ENCODE results near the gene STAB1.

Gene STAB1

DNA sequence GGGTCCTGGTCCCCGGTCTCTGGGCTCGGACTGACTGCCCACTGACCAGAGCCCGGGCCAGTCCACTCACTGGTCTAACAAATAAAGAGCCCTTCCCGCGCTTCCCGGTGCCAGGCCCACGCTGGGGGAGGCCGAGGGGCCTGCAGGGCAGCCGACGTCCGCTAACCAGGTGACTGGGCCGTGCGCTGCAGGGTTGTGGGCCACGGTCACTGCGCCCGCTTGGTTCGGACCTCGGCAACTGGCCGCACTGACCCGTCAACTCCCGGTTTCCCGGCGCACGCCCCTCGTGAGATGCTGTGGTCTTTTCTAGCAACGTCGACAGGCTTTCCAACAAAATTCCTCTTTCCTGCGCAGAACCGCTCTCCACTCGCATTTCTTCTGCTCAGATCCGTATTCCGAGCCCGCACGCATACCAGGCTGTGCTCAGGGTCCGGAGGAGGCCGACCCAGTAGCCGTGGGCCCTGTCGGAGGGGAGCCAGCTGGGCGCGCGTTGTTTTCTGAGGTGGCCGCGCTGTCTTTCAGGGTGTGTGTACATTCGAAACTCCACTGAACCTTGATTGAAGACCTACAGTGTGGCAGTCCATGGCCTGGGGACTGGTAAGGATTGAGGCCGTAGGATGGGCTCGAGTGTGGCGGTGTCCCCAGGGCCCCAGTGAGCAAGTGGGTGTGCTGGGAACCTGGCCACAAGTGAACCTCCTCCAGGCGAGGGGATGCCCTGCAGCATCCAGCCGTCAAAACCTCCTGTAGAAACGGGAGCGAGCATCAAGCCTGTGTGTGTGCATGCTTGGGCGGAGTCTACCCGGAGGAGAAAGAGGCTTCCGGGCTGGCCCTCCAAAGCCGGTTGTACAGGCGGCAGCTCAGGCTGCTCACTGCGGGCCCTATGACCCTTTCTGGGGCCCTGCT lies 39.4 kb downstream of the STAB1 start:
- peak; percentile 66 for DNase-seq (ENCODE audit: low spot score)

DNA sequence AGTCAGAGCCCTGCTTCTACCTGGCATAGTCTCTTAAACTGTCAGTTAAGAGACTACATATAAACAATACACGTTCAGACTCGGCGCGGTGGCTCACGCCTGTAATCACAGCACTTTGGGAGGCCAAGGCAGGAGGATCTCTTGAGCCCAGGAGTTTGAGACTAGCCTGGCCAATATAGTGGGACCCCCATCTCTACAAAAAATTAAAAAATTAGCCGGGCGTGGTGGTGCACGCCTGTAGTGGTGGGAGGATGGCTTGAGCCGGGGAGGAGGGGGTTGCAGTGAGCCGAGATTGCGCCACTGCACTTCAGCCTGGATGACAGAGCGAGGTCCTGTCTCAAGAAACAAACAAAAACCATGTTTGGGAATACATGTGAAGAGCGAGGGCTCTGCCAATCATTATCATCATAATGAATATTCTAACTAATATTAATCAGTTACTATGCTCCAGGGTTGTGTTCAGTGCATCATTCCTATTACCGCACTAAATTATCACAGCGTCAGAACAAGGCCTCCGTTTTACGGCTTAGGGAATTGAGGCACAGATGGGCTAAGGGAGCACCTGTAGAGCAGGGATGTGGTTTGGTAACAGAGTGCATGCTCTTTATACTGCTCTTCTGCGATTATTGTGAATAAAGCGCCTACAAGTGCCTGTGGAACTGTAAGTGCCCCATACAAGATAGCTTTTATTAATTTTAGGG lies 40.4 kb downstream of the STAB1 start:
- DNase-seq (ENCODE audit: low spot score): no peak

DNA sequence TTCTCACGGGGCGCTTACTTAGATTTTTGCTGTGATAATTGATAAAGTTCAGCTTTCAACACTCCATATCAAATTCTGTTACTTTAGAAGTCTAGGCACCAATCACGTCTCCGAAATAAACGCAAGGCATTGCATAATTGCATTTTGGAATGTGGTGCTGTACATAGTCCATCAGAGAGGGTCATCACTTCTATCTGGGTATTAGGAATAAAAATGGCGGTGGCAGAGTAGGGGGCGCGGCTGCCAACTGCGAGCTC lies 40.9 kb downstream of the STAB1 start:
- no peak for DNase-seq (ENCODE audit: low spot score)

DNA sequence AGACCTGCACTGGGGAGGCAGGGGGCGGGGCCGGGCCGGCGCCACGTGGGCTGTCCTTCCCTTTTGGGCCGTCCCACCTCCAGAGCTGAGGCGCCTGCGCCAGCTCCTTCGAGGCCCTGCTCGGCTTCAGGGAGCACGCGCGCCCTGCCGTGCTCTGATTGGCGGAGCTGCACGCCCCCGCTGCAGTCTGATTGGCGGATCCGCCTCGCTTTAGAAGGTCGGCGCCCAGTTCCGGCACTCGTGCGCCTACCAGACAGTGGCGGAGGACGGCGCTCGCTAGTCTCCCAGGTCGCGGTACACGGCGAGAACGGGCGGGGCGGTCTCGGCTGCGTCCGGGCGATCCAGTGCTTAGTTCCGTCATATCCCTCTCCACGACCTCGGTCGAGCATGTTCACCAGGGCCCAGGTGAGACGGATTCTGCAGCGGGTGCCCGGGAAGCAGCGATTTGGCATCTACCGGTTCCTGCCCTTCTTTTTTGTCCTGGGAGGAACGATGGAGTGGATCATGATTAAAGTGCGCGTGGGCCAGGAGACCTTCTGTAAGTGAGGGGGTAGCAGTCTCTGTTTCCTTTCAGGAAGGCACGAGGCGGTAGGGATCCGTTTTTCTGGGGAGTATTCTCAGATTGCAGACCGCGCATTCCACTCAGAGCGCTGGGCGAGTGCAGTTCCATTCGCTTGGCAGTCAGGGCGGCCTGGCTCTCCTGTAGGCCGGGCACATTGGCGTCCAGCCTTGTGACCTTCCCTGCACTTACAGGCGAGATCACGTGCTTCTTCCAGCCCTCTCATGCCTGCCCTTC lies 41.4 kb downstream of the STAB1 start, which contains the start of gene UQCC5:
Gene UQCC5, plus strand, starts transcription at position 237 of the 796 bp plus-strand sequence. Its CDS starts 151 bp downstream, at position 388.
- DNase-seq (ENCODE audit: low spot score): peak; percentile 99

DNA sequence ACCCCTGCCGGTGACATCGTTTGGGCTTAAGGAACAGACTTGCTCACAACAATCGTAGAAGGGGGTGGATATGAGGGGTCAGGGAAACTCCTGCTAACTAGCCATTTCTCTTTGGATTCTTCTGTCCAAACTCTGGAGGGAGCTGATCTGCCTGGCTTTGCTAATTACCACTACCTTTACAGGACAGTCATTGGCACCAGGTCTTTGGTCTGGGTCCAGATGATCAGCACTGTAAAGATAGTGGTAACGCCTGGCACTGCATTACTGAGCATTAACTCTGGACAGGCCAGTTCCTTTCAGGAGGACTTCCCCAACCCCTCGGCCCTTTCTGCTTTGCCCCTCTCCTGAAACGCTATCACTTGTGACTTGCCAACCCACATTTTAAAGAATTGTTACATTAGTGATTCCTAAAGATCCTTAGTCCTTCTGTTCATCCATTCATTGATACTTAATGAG lies 42.1 kb downstream of the STAB1 start:
- DNase-seq (ENCODE audit: low spot score): no peak

DNA sequence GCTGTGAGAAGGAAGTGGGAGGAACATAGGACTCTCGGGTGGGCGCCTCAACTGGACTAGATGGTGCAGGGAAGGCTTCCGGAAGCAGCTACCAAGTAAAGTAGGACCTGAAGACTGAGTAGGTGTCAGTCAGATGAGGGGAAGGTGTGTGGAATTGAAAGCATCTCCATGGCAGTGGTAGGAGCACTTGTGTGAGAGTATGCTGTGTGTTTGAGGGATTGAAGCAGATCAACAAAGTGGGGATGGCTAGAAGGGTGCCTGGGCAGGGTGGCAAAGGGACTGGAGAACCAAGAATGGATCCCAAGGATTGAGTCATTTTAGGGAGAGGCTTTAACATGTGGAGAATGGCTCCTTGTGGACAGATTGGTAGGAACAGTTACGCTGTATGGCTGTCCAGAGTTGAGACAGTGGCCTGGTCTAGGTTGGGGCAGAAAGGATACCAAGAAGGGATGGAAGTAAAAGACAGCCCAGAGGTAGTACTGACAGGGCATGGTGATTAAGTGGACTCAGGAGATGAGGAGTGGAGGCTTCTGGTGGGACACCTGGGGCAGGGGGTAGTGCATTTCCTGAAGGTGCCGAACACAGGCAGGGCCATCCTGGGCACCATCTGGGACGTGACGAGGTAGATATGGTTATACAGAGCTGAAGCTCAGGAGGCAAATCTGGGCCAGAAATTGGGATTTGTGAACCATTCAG lies 42.7 kb downstream of the STAB1 start:
- DNase-seq (ENCODE audit: low spot score): no peak

DNA sequence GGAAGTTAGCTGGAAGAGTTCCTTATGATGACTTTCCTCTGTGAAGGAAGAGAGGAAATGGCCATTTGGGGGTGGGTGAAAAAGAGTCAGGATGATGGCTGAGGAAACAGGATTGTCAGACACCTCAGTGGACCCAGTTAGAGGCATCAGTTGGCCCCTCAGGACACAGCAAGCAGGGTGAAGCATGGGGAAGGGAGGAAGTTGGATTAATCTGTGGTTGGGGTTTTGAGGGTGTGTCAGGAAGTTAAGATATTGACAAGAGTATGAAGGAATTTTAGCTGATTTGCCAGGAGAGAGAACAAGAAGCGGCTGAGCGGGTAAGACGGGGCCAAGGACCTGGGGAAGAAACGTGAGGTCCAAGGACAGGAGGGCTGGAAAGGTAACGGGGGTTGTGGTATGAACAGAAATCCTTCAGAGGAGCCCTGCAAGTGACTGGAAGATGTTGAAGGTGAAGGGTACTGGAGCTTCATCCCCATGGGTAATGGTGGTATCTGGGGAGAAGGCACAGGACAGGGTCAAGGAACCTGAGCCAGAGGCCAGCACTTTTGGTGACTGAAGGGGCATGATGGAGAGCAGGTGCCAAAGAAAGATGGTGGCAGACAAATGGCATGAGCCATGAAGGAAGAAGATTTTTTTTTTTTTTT lies 44.0 kb downstream of the STAB1 start:
- no peak for DNase-seq (ENCODE audit: low spot score)

DNA sequence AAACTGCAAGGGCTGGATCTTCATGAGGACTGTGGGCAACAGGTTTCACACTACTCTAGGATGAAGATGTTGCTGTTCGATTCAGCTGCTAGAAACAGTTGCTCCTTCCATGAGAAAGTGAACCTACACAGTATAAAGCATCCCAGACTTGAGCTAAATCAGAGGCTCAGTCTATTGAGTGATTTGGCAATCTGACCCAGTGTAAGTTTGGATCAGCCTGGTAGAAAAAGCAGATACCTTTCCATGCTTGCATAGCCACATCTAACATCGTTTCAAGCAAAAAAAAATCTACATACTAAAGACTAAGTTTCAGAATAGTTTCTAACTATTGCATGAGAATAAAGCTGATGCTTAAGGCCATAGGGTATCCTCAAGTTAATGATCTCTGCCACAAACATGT lies 45.9 kb downstream of the STAB1 start:
- no peak for DNase-seq (ENCODE audit: low spot score)

DNA sequence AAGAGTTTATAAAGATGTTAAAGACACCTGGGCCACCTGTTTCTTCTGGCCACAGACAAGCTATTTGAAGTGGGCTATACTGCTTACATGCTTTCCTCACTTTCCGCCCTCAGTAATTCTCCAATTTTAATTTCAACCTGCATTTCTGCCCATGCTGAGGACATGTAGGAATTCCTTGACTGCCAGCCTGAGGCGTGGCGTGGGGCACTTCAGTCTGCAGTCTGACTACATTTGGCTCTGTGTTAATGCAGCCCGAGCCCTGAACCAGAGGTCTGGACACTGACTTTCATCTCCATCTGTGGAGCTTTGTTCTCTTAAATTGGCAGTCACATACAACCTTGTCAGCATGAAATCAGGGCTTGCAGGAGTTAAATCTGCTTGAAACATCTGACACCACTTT lies 49.8 kb downstream of the STAB1 start:
- DNase-seq (ENCODE audit: low spot score): no peak

DNA sequence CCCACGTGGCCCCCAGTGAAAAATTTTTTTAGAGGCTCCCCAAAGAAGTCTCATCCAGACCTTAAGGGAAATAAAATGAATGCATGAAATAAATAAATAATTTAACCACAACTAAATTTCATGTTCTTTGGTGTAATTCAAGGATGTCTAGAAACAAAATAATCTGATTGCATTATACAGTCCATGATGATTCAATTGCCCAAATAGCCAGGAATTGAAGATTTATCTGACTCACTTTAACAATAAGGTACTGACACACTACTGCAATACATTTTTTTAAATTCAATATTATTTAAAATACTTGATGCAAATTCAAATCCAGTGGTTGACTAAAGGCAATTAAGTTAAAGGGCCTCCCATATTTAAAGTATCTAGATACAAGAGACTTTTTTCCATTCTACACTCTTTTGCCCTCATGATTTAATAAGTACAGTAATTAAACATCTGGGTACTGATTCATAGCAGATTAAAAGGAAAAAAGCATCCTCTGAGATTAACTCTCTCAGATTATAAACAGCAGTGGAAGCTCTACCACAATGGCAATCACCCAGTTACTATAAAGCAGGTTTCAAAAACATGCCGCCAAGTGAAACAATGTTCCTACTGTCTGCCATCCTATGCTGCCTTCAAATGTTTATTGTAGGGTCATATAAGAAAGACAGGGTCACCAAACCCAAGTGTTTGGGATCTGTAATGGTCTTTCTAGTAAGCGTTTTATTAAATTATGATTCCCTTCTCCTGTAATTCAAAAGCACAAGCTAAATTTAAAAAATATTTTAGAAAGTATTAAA lies 51.2 kb downstream of the STAB1 start:
- no peak for DNase-seq (ENCODE audit: low spot score)

DNA sequence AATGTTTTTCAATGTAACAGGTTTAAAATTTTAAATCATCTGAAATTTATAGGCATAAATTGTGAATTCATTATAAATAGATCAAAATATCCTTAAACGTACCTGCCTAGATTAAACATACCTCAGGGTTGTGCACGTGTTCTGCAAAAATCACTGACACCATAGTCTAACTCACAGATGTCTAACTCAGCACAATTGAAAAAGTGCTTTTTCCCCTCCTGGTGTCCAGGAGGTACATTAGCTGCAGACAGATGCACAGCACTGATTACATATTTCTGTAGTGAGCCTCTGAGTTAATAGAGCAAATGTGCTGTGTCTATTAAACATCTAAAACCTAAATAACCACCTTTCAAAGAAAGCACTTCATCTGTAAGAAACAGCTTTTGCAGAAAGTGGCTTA lies 52.0 kb downstream of the STAB1 start:
- DNase-seq (ENCODE audit: low spot score): no peak

DNA sequence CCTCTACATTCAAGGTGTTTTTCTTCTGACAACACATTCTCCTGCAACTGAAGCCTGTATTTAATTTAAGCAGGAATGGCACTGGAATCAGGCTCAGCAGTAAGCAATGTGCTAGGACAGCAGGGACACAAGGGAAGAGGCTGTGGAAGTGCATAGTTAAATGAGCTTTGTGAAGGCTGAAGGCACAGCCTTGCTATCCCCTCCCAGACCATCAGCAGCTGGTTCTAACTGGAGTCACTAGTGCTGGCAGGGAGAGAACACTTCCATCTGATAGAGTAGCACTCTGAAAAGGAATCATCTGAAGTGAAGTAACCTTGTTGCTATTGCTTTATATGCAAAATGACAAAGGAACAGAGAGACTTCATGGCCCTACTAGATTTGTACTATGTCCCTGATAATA lies 56.0 kb downstream of the STAB1 start:
- DNase-seq (ENCODE audit: low spot score): no peak

DNA sequence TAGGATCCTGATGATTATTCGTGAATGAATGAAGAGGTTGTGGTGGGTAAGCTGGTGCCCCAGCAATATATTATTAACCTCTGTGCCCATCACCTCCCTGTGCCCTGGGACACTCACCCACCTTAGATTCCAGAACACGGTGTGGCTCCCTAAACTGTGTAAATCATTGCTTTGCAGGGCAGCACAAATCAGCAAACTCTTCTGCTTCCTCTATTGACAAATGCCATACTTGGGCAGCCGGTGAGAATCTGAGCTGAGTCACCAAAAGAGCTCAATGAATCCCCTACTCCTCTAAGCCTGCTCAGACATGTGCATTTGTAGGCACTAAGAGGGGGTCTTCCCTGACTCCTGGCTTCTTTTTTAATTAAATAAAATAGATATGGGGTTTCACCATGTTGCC lies 57.0 kb downstream of the STAB1 start:
- DNase-seq (ENCODE audit: low spot score): no peak

DNA sequence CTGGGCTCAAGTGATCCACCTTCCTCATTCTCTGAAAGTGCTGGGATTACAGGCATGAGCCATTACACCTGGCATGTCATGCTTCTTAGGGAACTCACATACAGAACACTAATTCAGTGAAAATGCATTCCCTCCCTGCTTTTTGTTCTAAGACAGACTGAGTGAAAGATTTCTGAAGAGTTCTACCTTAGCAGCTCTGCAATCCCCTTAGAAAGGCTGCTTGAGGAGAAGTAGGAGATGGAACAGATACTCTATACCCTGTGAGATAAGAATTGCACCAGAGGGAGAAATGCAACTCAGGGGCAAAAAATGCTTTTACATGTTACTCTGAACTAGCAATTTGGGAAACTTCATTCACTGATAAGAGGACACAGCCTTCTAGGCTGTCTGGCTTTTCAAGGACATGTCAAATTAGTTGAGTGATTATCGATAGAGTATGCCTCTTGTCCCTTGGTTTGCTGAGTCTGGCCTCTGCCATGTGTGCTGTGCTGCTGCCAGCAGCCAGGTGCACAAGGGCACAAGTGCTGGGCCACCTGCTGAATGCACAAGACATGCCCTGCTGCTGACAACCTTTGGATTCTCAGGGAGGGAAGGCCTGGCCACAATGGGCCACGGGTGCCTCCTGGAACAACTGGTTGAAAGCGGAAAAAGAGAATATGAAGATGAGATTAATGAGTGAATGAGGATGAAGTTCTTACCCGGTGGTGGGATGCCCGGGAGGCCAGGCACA lies 59.1 kb downstream of the STAB1 start:
- DNase-seq (ENCODE audit: low spot score): no peak

DNA sequence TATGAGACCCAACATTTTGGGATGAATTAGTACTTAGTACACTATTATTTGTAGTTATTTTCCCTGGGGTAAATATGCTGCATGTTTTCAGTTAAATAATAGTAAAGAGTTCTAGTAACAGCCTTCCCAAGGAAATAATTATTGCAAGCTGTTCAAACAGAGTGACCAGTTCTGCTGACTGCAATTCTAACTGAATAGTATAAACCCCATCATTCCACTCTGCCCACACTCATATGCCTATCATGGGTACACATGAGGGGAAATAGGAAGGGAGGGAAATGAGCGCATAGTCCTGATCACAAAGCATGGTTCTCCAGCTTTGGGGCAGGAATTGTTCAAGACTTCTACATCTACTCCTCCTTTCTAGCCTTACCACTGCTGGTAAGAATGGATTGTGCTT lies 59.9 kb downstream of the STAB1 start:
- no peak for DNase-seq (ENCODE audit: low spot score)

DNA sequence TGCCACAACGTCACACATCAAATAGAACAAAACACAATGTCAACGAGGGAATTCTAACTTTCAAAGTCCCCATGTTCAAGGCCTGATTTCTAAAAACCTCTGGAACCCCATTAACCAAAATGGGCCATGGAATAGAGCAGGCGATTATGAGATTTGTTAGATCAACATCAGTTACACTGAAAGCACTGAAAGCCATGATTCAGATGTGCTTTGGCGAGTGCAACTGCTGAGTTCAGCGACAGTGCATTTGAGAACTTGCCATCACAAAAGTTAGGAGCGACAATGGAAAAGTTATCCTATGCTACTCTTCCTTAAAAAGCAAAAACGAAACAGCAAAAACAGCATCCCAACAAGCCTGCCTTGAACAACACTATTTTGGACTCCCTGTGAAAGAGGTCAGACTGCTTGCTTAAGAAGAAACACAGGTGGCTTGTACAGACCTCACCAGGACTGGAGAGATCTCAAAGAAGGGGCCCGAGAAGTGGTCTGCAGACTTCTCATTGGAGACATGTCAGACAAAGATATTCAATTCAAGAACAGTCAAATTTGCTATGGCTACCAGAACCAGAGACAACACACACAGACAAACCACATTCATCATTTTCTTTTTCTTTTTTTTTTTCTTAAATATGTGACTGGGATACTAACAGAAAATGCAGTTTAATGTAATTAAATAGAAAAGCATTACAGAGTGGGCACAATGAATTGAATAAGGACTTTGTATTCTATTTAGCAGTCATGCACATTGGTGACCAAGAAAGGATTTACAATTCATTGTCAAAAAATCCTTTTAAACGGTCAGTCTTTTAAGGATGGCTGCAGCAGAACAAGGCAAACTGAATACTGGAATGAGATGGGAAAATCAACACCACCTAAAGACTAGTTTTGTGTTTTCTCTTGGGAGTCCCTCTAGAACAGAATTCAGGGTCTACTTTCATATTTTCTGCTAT lies 62.1 kb downstream of the STAB1 start:
- DNase-seq (ENCODE audit: low spot score): no peak

DNA sequence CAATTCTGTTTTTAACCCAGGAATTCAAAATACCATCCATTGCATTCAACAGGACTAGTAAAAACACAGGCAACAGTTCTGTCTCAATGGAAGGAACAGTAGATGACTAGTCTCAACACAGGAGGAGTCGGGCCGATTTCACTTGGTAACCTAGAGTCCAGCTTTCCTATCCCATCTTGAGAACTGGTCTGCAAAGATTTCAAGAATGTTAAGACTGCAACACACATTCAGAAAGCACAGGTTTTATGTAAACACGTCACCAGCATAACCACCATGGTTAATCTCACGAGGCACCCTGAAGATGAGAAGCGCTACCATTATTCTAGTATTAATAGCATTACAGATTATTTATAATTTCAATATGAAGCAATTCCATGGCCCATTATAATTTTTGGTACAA lies 63.3 kb downstream of the STAB1 start:
- no peak for DNase-seq (ENCODE audit: low spot score)

DNA sequence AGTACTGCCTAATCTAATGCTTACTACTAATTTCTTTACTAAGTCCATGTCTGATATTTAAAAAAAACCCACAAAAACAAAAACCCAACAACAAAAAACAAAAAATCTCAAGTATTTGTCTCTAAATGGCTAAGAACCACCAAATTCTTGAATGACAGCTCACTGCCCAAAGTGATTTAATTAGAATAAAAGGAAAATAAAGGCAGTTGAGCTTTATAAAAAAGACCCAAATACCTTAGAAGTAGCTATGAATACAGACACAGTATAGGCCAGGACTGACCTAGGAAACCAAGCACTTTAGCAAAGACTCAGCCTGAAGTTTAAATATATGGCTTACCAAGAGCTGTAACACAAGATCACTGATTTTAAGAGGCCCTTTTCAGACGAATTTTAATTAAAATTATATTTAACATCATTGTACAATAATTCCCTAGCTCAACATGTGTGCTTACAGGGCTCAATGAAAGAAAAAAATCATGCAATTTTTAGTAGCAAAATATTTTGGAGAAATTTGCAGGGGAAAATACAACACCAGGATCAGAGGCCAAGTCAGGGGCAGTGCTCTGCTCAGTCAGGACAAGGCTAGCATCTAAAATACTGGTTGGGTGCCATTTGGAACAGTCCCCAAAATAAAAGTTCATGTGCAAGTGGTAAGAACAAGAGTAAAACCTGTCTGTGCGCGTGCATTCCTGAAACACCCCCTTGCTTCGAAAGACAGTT lies 66.0 kb downstream of the STAB1 start:
- DNase-seq (ENCODE audit: low spot score): no peak
